H9 (cell line): ENCODE measurements around the gene ETHE1. TPM values are rescaled to one million over a fixed set of nuclear protein-coding genes. Genes with fewer than 3 reads are reported as not detected.

Experiments used
- DNase-seq: peaks from one replicate; pipeline ENCODE4 v3.0.0-alpha.2; 2017
- H2AFZ ChIP-seq: one replicate; pipeline ENCODE4 v1.6.1; 2013; ENCODE audit warnings: mild to moderate bottlenecking, low read length, control low read depth, moderate library complexity
- H2AK5ac ChIP-seq: 2 replicates; pipeline ENCODE4 v1.6.1; 2013; ENCODE audit warnings: low read length, control low read depth, mixed read lengths; ENCODE audit not compliant: insufficient read length
- H2BK120ac ChIP-seq: one replicate; pipeline ENCODE4 v1.6.1; 2013; ENCODE audit warnings: low read depth, mild to moderate bottlenecking, low read length, control low read depth, inconsistent platforms; ENCODE audit not compliant: poor library complexity, severe bottlenecking
- H2BK12ac ChIP-seq: 2 replicates; pipeline ENCODE4 v1.6.1; 2013; ENCODE audit warnings: low read length, control low read depth, mixed read lengths, low read depth; ENCODE audit not compliant: insufficient read length
- H2BK15ac ChIP-seq: 2 replicates; pipeline ENCODE4 v1.6.1; 2013; ENCODE audit warnings: low read depth, low read length, control low read depth
- H2BK20ac ChIP-seq: one replicate; pipeline ENCODE4 v1.6.1; 2013; ENCODE audit warnings: low read depth, mild to moderate bottlenecking, low read length, control low read depth, inconsistent platforms; ENCODE audit not compliant: poor library complexity, severe bottlenecking
- H2BK5ac ChIP-seq: 2 replicates; pipeline ENCODE4 v1.6.1; 2013; ENCODE audit warnings: low read length, control low read depth, mixed read lengths; ENCODE audit not compliant: insufficient read length
- H3K14ac ChIP-seq: 2 replicates; pipeline ENCODE4 v1.6.1; 2013; ENCODE audit warnings: low read length, control low read depth; ENCODE audit not compliant: insufficient read depth
- H3K18ac ChIP-seq: 2 replicates; pipeline ENCODE4 v1.6.1; 2013; ENCODE audit warnings: low read depth, mild to moderate bottlenecking, mixed read lengths, low read length, control low read depth; ENCODE audit not compliant: insufficient read length
- H3K23ac ChIP-seq: 2 replicates; pipeline ENCODE4 v1.6.1; 2013; ENCODE audit warnings: low read length, control low read depth, mixed read lengths, low read depth; ENCODE audit not compliant: insufficient read length
- H3K23me2 ChIP-seq: 2 replicates; pipeline ENCODE4 v1.6.1; 2013; ENCODE audit warnings: low read depth, mild to moderate bottlenecking, mixed read lengths, low read length, control low read depth; ENCODE audit not compliant: insufficient read length, poor library complexity, severe bottlenecking
- H3K27ac ChIP-seq: 2 replicates; pipeline ENCODE4 v1.5.1; 2013; ENCODE audit warnings: low read length, control low read depth, mixed read lengths, low read depth; ENCODE audit not compliant: insufficient read length
- H3K27me3 ChIP-seq: 2 replicates; pipeline ENCODE4 v1.6.1; 2013; ENCODE audit warnings: low read length, control low read depth, inconsistent platforms; ENCODE audit not compliant: insufficient read depth
- H3K4ac ChIP-seq: 2 replicates; pipeline ENCODE4 v1.6.1; 2013; ENCODE audit warnings: low read depth, mild to moderate bottlenecking, control low read depth, inconsistent platforms, low read length, moderate library complexity
- H3K4me1 ChIP-seq: 2 replicates; pipeline ENCODE4 v1.6.1; 2013; ENCODE audit warnings: low read length, control low read depth, inconsistent platforms; ENCODE audit not compliant: insufficient read depth
- H3K4me2 ChIP-seq: 2 replicates; pipeline ENCODE4 v1.6.1; 2013; ENCODE audit warnings: low read length, control low read depth, mixed read lengths; ENCODE audit not compliant: insufficient read length, insufficient read depth
- H3K56ac ChIP-seq: 2 replicates; pipeline ENCODE4 v1.6.1; 2013; ENCODE audit warnings: low read depth, mild to moderate bottlenecking, mixed read lengths, low read length, control low read depth; ENCODE audit not compliant: insufficient read length
- H3K79me1 ChIP-seq: 2 replicates; pipeline ENCODE4 v1.6.1; 2013; ENCODE audit warnings: low read depth, mild to moderate bottlenecking, moderate library complexity, low read length, control low read depth, inconsistent platforms; ENCODE audit not compliant: insufficient read depth, poor library complexity, severe bottlenecking
- H3K79me2 ChIP-seq: 2 replicates; pipeline ENCODE4 v1.6.1; 2013; ENCODE audit warnings: low read length, control low read depth, inconsistent platforms; ENCODE audit not compliant: insufficient read depth
- H3K9ac ChIP-seq: 2 replicates; pipeline ENCODE4 v1.6.1; 2013; ENCODE audit warnings: low read length, control low read depth, mixed read lengths; ENCODE audit not compliant: insufficient read length; ENCODE audit errors: extremely low read depth
- H3K9me3 ChIP-seq: one replicate; pipeline ENCODE4 v1.6.1; 2013; ENCODE audit warnings: low read depth, low read length, inconsistent platforms; ENCODE audit not compliant: control insufficient read depth
- H3T11ph ChIP-seq: one replicate; pipeline ENCODE4 v1.6.1; 2013; ENCODE audit warnings: mild to moderate bottlenecking, low read length, control low read depth, inconsistent platforms
- H4K20me1 ChIP-seq: one replicate; pipeline ENCODE4 v1.6.1; 2013; ENCODE audit not compliant: control insufficient read depth, insufficient read length, insufficient read depth
- H4K5ac ChIP-seq: 2 replicates; pipeline ENCODE4 v1.6.1; 2013; ENCODE audit warnings: low read depth, mild to moderate bottlenecking, mixed read lengths, low read length, control low read depth; ENCODE audit not compliant: insufficient read length
- H4K8ac ChIP-seq: replicated peaks from 2 replicates; pipeline ENCODE4 v1.6.1; 2013; ENCODE audit warnings: low read length, control low read depth, mixed read lengths, low read depth; ENCODE audit not compliant: insufficient read length
- H4K91ac ChIP-seq: 2 replicates; pipeline ENCODE4 v1.6.1; 2013; ENCODE audit warnings: low read depth, mild to moderate bottlenecking, moderate library complexity, mixed read lengths, low read length, control low read depth; ENCODE audit not compliant: insufficient read length
- H3K27ac Mint-ChIP-seq, 3 experiments: 2 replicates in 2 of 3; 3 replicates in 1 of 3; pipeline ENCODE4 v1.8.0; 2020 to 2021; ENCODE audit warnings: mixed read lengths in 3 of 3, mild to moderate bottlenecking in 1 of 3, moderate library complexity in 1 of 3
- H3K27me3 Mint-ChIP-seq: 2 replicates; pipeline ENCODE4 v1.8.0; 2021; ENCODE audit warnings: low read depth, mild to moderate bottlenecking, moderate library complexity, mixed read lengths
- H3K36me3 Mint-ChIP-seq, 3 experiments: 2 replicates in 2 of 3; 3 replicates in 1 of 3; pipeline ENCODE4 v1.8.0; 2020 to 2021; ENCODE audit warnings: low read depth in 3 of 3, mixed read lengths in 3 of 3; ENCODE audit not compliant: insufficient read depth in 1 of 3
- H3K4me1 Mint-ChIP-seq, 2 experiments: 2 replicates each; pipeline ENCODE4 v1.8.0; 2020; ENCODE audit warnings: mixed read lengths in 2 of 2
- H3K4me3 Mint-ChIP-seq, 2 experiments: 2 replicates in 1 of 2; 3 replicates in 1 of 2; pipeline ENCODE4 v1.8.0; 2020 to 2021; ENCODE audit warnings: mild to moderate bottlenecking in 2 of 2, mixed read lengths in 2 of 2, moderate library complexity in 1 of 2
- H3K9me3 Mint-ChIP-seq, 2 experiments: 2 replicates in 1 of 2; 3 replicates in 1 of 2; pipeline ENCODE4 v1.8.0; 2020; ENCODE audit warnings: mild to moderate bottlenecking in 2 of 2, mixed read lengths in 2 of 2, moderate library complexity in 1 of 2
- CTCF ChIP-seq: fragments of 200-600 bp; sonication (generic); conservative IDR thresholded peaks from 3 replicates; pipeline ENCODE4 v1.8.0; 2021; ENCODE audit warnings: antibody characterized with exemption, mild to moderate bottlenecking
- WGBS: extraction: QIAGEN DNeasy Blood & Tissue Kit; methylation state at CpG from one replicate; pipeline ENCODE4 v1.1.7; 2013; ENCODE audit warnings: missing lambda C conversion rate, low lambda C conversion rate, mixed read lengths; ENCODE audit not compliant: insufficient read length; ENCODE audit errors: extremely low coverage; 5-methylcytosine and 5-hydroxymethylcytosine counted together
- total RNA-seq: library from RNA; stranded (reverse); gene quantifications from 2 replicates; pipeline ENCODE4 v1.2.1, GENCODE V29; 2021

ETHE1 gene
- total RNA-seq, 1 experiment from 2014 or later: 18.8 TPM

- no peak for DNase-seq
Measured at GRCh38 chr19:43505186-43505456, 21.9 kb downstream of the ETHE1 start.

More at GRCh38 chr19:43505186-43505456, 21.9 kb downstream of the ETHE1 start:
- H3K4me1 Mint-ChIP-seq: peaks cover 12 to 25% of the 10 kb centered on the region in 2 experiments
- no peak for TF ChIP-seq CTCF
- peaks cover 7 to 10% (median 9%) of the 10 kb centered on the region in 3 experiments; a peak in 5 of 7 replicates for H3K36me3 Mint-ChIP-seq
- Histone ChIP-seq H3K27ac (no peak overlapping the region), H4K20me1 (no peaks in the 10 kb centered on the region), H3K27me3 (peaks cover 4% of the 10 kb centered on the region; the same call in 1 of the 2 replicates), H4K8ac (no peak overlapping the region), H3K4me2 (peak overlapping the region; percentile 98), H2BK20ac (no peak overlapping the region), H3K79me1 (no peaks in the 10 kb centered on the region), H2BK120ac (no peak overlapping the region), H3K4me1 (no peaks in the 10 kb centered on the region), H2BK12ac (no peak overlapping the region), H3K79me2 (no peaks in the 10 kb centered on the region), H3K23me2 (peaks cover 21% of the 10 kb centered on the region), H3K14ac (no peak overlapping the region), H2AFZ (no peak overlapping the region), H4K5ac (no peak overlapping the region), H3K4ac (no peak overlapping the region), H2BK5ac (no peak overlapping the region), H3K18ac (no peak overlapping the region), H3K9me3 (no peaks in the 10 kb centered on the region), H2AK5ac (no peak overlapping the region), H3K9ac (peak overlapping the region; percentile 28), H3K56ac (no peak overlapping the region), H3T11ph (no peak overlapping the region), H3K23ac (no peak overlapping the region), H2BK15ac (no peak overlapping the region; the same call in 1 of the 2 replicates), H4K91ac (no peak overlapping the region)
- peak overlapping the region; percentile 73 to 87 for H3K4me3 Mint-ChIP-seq
- no CpG with 5 or more reads among the region's 3 CpGs for WGBS
- peaks cover 12% of the 10 kb centered on the region for H3K27me3 Mint-ChIP-seq
- H3K9me3 Mint-ChIP-seq: no peaks in the 10 kb centered on the region; a peak in 1 of 5 replicates
- no peak overlapping the region for H3K27ac Mint-ChIP-seq
